ENCODE data around the gene TFEB. TPM values are rescaled to one million over a fixed set of nuclear protein-coding genes. Genes with fewer than 3 reads are reported as not detected.

Gene TFEB
- total and polyA plus RNA-seq, 8 donors, result 7.6 to 37.0 (median 9.8) TPM

- Histone ChIP-seq H3K9me3 (no peaks in the 10 kb centered on the region), H3K27me3 (peaks cover 17 to 56% of the 10 kb centered on the region in 2 donors), H3K4me1 (peaks cover 7 to 28% of the 10 kb centered on the region in 2 donors), H3K4me3 (peak overlapping the region in 1 of 2 donors; percentile 44), H3K36me3 (no peaks in the 10 kb centered on the region), H3K27ac (peak overlapping the region in 1 of 2 donors; percentile 75)
- no peak for TF ChIP-seq CTCF (IDR thresholded peaks at IDR 0.05)
- DNase-seq (peak in 2 of 4 donors; percentile 72 to 82), ATAC-seq (no peak)
- intact Hi-C loops (cut with DNase I), result no loop called here
Measured at GRCh38 chr6:41639809-41640371, 95.5 kb downstream of the TFEB start.

- Histone ChIP-seq H3K4me3 (peak overlapping the region; percentile 36 to 44), H3K36me3 (no peaks in the 10 kb centered on the region), H3K27me3 (peaks cover 17 to 61% of the 10 kb centered on the region in 2 donors), H3K9me3 (no peaks in the 10 kb centered on the region), H3K4me1 (peaks cover 13 to 28% of the 10 kb centered on the region in 2 donors), H3K27ac (peak overlapping the region; percentile 41 to 75)
- peak; percentile 25 for ATAC-seq
- TF ChIP-seq CTCF (IDR thresholded peaks at IDR 0.05), result no peak
- intact Hi-C loops (cut with DNase I), result no loop called here
- peak in 3 of 4 donors; percentile 67 to 85 (median 82) for DNase-seq
Measured at GRCh38 chr6:41638935-41639808, 96.2 kb downstream of the TFEB start.

- H3K4me1 ChIP-seq, result peaks cover 16 to 28% of the 10 kb centered on the region in 2 donors
- DNase-seq, result peak in 3 of 4 donors; percentile 58 to 94 (median 85)
- peak within 1 kb of the TSS; percentile 41 to 75 for H3K27ac ChIP-seq
- no peak for TF ChIP-seq CTCF (IDR thresholded peaks at IDR 0.05)
- H3K27me3 ChIP-seq, result peaks cover 17 to 61% of the 10 kb centered on the region in 2 donors
- intact Hi-C loops (cut with DNase I), result no loop called here
- no peaks in the 10 kb centered on the region for H3K9me3 ChIP-seq
- peak; percentile 46 for ATAC-seq
- peak within 1 kb of the TSS; percentile 36 to 44 for H3K4me3 ChIP-seq
- H3K36me3 ChIP-seq, result no peaks in the 10 kb centered on the region
Measured at GRCh38 chr6:41638002-41638934, 97.1 kb downstream of the TFEB start, which contains the start of gene MDFI. MDFI (plus strand) TSS chr6:41638468; CDS start chr6:41638750, 282 bp downstream.

- ATAC-seq, result peak; percentile 24
- intact Hi-C loops (cut with DNase I), result no loop called here
- Histone ChIP-seq H3K4me3 (peak overlapping the region; percentile 36 to 44), H3K36me3 (no peaks in the 10 kb centered on the region), H3K27ac (peak overlapping the region; percentile 41 to 75), H3K9me3 (no peaks in the 10 kb centered on the region), H3K27me3 (peaks cover 17 to 61% of the 10 kb centered on the region in 2 donors), H3K4me1 (peaks cover 16 to 28% of the 10 kb centered on the region in 2 donors)
- peak in 1 of 4 donors; percentile 46 for DNase-seq
- TF ChIP-seq CTCF (IDR thresholded peaks at IDR 0.05), result no peak
Measured at GRCh38 chr6:41637194-41638001, 98.0 kb downstream of the TFEB start.

Data from left lung (tissue), 10 donors.